Endodermal cell (in vitro differentiated cells): ENCODE results near the gene SYNE2. TPM values are rescaled to one million over a fixed set of nuclear protein-coding genes. Genes with fewer than 3 reads are reported as not detected.

Source experiments
- DNase-seq: peaks from one replicate; pipeline ENCODE4 v3.0.0-alpha.2; 2017
- H3K27ac ChIP-seq: 2 replicates; pipeline ENCODE4 v1.5.1; 2013; ENCODE audit warnings: mild to moderate bottlenecking, low read depth, low read length, moderate library complexity
- H3K27me3 ChIP-seq: 2 replicates; pipeline ENCODE4 v1.6.1; 2013; ENCODE audit warnings: mild to moderate bottlenecking, low read length, moderate library complexity; ENCODE audit not compliant: insufficient read depth, control insufficient read depth, poor library complexity, severe bottlenecking
- H3K36me3 ChIP-seq: 2 replicates; pipeline ENCODE4 v1.7.0; 2013; ENCODE audit warnings: mild to moderate bottlenecking, low read length, moderate library complexity; ENCODE audit not compliant: control insufficient read depth, insufficient read depth
- H3K4me1 ChIP-seq: one replicate; pipeline ENCODE4 v1.7.0; 2013; ENCODE audit warnings: low read length; ENCODE audit not compliant: control insufficient read depth, insufficient read depth
- H3K4me3 ChIP-seq: 2 replicates; pipeline ENCODE4 v1.5.1; 2013; ENCODE audit warnings: mild to moderate bottlenecking, low read length, moderate library complexity
- H3K9ac ChIP-seq: 2 replicates; pipeline ENCODE4 v1.6.1; 2013; ENCODE audit warnings: mild to moderate bottlenecking, low read length, moderate library complexity; ENCODE audit not compliant: poor library complexity, severe bottlenecking; ENCODE audit errors: extremely low read depth
- H3K9me3 ChIP-seq: 2 replicates; pipeline ENCODE4 v1.6.1; 2013; ENCODE audit warnings: mild to moderate bottlenecking, low read length, moderate library complexity; ENCODE audit not compliant: control insufficient read depth
- H3K27ac Mint-ChIP-seq: 2 replicates; pipeline ENCODE4 v1.8.0; 2020; ENCODE audit warnings: mixed read lengths
- H3K27me3 Mint-ChIP-seq: 2 replicates; pipeline ENCODE4 v1.8.0; 2021; ENCODE audit warnings: mild to moderate bottlenecking, mixed read lengths; ENCODE audit not compliant: insufficient read depth
- H3K36me3 Mint-ChIP-seq: 2 replicates; pipeline ENCODE4 v1.8.0; 2020; ENCODE audit warnings: low read depth, mixed read lengths
- H3K4me1 Mint-ChIP-seq: 2 replicates; pipeline ENCODE4 v1.8.0; 2020; ENCODE audit warnings: mixed read lengths
- H3K4me3 Mint-ChIP-seq: 2 replicates; pipeline ENCODE4 v1.8.0; 2020; ENCODE audit warnings: mild to moderate bottlenecking, moderate library complexity, mixed read lengths
- H3K9me3 Mint-ChIP-seq: 2 replicates; pipeline ENCODE4 v1.8.0; 2020; ENCODE audit warnings: mild to moderate bottlenecking, mixed read lengths
- CTCF ChIP-seq: fragments of 200-600 bp; sonication (generic); conservative IDR thresholded peaks from 2 replicates; pipeline ENCODE4 v1.5.0; 2021; ENCODE audit warnings: antibody characterized with exemption, mild to moderate bottlenecking
- WGBS, 2 experiments: methylation state at CpG; one replicate each; pipeline versions ENCODE4 v1.1.5 to v1.1.7; 2013; ENCODE audit warnings: missing lambda C conversion rate in 2 of 2, mixed read lengths in 1 of 2; ENCODE audit not compliant: insufficient coverage in 1 of 2, insufficient read length in 1 of 2; 5-methylcytosine and 5-hydroxymethylcytosine counted together
- total RNA-seq, 2 donors: library from RNA; stranded (reverse); fragmentation: NEBNext Ultra II Directional in 1 of 2; extraction: Animal tissue kit (Norgen Biotek cat#: 25700) in 1 of 2; gene quantifications; 2 replicates in 1 of 2; 3 replicates in 1 of 2; pipeline ENCODE4 v1.2.1, GENCODE V29; 2021

The SYNE2 gene
- total RNA-seq, 2 donors from 2014 or later, result 65.8 to 70.0 TPM

- WGBS, 2 experiments, result 83 to 92% methylated on average over 1 to 6 of the region's 6 CpGs
- H3K36me3 Mint-ChIP-seq, result no peaks in the 10 kb centered on the region
- Histone ChIP-seq H3K27me3 (no peaks in the 10 kb centered on the region), H3K4me1 (no peaks in the 10 kb centered on the region), H3K27ac (no peak overlapping the region), H3K9me3 (no peaks in the 10 kb centered on the region), H3K36me3 (no peaks in the 10 kb centered on the region), H3K4me3 (no peak overlapping the region), H3K9ac (no peak overlapping the region)
- peak; percentile 60 for TF ChIP-seq CTCF
- H3K4me1 Mint-ChIP-seq, result peaks cover 8% of the 10 kb centered on the region
- no peak overlapping the region for H3K27ac Mint-ChIP-seq
- H3K4me3 Mint-ChIP-seq, result no peak overlapping the region
- DNase-seq, result peak; percentile 72
- no peaks in the 10 kb centered on the region for H3K9me3 Mint-ChIP-seq
- no peaks in the 10 kb centered on the region for H3K27me3 Mint-ChIP-seq
Observed at GRCh38 chr14:64238049-64238448, 385.2 kb downstream of the SYNE2 start.

DNA sequence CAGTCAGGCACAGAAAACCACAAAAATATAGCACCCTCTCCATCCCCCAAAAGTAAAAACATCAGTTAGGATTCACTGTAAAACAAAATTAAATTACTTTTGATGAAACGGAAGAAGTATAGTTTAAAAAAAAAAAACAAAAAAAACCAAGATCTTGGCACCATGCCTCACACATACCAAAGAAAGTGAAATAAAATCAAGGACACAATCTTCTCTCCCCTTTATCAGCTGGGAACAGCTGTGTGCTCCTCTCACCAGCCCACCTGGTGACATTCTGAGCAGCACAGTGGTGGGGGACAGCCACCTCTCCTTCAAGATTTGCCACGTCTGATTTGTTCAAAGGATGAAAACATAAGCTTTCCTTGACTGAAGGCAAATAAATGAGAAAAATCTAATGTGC lies 385.8 kb downstream of the SYNE2 start:
- H3K4me1 ChIP-seq, result no peaks in the 10 kb centered on the region
- H3K9ac ChIP-seq, result no peak overlapping the region
- no peak overlapping the region for H3K27ac Mint-ChIP-seq
- H3K4me3 ChIP-seq, result no peak overlapping the region
- TF ChIP-seq CTCF, result no peak
- H3K4me3 Mint-ChIP-seq, result no peak overlapping the region
- H3K27me3 ChIP-seq, result no peaks in the 10 kb centered on the region
- H3K27ac ChIP-seq, result no peak overlapping the region
- DNase-seq, result no peak
- peaks cover 3% of the 10 kb centered on the region for H3K4me1 Mint-ChIP-seq
- WGBS, 2 experiments, result 82 to 88% methylated on average over 1 to 2 of the region's 2 CpGs
- no peaks in the 10 kb centered on the region for H3K27me3 Mint-ChIP-seq
- H3K9me3 ChIP-seq, result no peaks in the 10 kb centered on the region
- no peaks in the 10 kb centered on the region for H3K36me3 ChIP-seq
- no peaks in the 10 kb centered on the region for H3K36me3 Mint-ChIP-seq
- H3K9me3 Mint-ChIP-seq, result no peaks in the 10 kb centered on the region

- Mint-ChIP-seq H3K36me3 (no peaks in the 10 kb centered on the region), H3K9me3 (no peaks in the 10 kb centered on the region), H3K4me3 (no peak overlapping the region), H3K4me1 (no peaks in the 10 kb centered on the region), H3K27ac (no peak overlapping the region), H3K27me3 (no peaks in the 10 kb centered on the region)
- Histone ChIP-seq H3K9me3 (no peaks in the 10 kb centered on the region), H3K27ac (no peak overlapping the region), H3K27me3 (no peaks in the 10 kb centered on the region), H3K9ac (no peak overlapping the region), H3K4me1 (no peaks in the 10 kb centered on the region), H3K4me3 (no peak overlapping the region), H3K36me3 (no peaks in the 10 kb centered on the region)
- TF ChIP-seq CTCF, result no peak
- no peak for DNase-seq
- 88 to 92% methylated on average over 4 of the region's 4 CpGs for WGBS, 2 experiments
Observed at GRCh38 chr14:64244279-64244678, 391.5 kb downstream of the SYNE2 start.
